Measurements from ENCODE around the gene PDE4D.
"Not testable (repeated sequence)": the region's sequence is repeated elsewhere in the genome, so short reads cannot be mapped to it uniquely, and the experiment has no call there.

The PDE4D gene

DNA sequence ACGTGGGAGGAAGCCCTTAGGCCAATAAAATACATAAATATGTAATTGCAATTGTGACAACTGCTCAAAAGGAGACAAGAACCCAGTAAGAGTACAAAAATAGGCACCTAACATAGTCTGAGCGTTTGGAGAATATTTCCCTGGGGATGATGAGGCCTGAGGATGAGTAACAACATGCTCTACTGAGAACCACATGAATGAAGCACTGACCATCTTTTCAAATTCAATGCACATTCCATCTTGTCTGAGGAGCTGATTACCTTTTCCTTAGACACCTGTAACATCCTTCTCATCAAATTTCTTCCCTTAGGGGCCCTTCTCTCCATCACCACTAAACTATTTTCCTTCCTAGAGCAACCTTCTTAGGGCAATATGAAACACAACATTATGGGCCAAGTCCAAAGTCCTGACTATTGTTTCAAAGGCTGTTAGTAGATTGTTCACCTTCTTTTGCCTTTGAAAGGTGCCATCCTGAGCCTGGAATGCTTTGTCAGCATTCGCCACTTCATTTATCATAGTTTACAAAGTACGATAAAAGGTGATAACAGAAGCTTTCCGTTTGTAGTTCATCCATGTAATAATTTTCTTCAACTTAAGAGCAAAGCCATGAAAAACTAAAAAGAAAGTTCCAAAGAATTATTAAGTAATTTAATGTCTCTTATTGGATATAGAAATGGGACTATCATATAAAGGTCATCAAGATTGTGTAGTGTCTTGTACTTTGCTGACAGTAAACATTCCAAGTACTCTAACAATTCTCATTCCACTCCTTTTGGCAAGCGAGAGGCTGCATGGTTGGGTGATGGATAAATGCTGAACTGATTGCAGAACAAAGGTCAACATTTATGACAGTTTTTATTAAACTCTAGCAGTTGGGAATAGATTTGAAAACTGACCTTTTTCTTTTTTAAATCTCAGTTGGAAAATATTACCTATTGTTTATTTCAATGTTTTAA lies 471.3 kb downstream of the PDE4D start:
- no peak for DNase-seq (ENCODE audit: low spot score)

DNA sequence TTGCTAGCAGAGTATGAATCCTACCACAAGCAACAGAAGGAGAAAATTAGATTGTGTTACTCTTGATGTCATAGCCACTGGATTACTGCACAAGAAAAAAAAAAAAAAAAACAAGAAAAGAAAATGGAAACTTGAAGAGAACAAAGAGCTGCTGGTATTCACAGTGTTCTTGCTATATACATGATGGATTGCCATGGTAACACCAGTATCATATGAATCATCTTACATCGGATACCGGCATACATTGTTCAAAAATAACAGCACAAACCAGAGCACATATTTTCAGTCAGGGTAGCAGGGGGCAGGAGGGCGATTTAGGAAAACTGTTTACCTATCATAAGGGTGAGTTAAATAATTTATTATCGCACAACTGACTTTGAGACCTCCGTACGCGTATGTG lies 472.9 kb downstream of the PDE4D start:
- no peak for DNase-seq (ENCODE audit: low spot score)

DNA sequence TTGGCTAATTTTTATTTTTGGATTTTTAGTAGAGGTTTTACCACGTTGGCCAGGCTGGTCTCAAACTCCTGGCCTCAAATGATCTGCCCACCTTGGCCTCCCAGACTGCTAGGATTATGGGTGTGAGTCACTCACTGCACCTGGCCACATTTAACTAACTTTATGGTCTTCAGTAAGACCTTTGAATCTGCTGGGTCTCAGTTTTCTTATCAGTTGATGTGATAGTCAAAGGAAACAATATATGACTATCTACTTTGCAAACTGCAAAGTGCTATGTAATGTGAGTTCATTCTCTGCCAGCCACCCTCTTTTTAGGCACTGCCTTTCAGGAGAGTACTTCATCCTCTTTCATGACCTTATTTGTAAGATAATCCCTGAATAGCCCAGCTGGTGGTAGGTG lies 474.7 kb downstream of the PDE4D start:
- no peak for DNase-seq (ENCODE audit: low spot score)

DNA sequence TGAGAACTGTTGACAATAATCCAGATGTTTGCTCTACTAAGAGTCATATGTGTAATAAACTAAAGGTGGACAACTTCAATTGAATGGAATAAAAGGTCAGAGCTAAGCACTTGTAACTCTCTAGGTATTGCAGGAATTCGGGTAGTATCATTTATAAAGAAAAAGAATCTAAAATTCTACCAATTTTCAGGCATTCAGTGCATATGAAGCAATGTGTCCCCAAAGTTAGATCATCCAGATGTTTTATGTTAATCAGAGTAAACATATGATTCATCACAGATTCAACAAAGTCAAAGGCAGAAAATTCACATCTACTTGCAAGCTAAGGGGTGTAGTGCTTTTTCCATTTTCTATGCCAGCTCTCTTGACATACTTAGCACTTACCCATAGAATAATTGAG lies 477.1 kb downstream of the PDE4D start:
- DNase-seq (ENCODE audit: low spot score) = no peak

DNA sequence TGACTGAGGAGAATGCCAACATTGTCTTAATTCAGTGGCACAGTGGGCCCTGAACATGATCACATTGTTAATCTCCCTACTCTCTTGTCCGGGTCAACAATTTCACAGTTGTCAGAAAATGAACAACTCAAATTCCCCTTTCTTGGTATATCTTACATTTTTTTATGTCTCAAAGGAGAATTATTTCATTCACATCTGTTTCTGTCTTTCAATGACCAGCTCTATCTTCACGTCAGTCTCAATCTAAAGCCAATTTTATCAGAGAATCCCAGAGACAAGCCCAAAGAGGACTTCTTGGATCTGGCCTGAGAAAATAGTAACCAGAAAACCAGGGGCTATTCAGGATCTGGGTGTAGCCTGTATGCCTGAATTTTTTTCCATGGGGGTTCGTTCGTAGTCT lies 477.5 kb downstream of the PDE4D start:
- no peak for DNase-seq (ENCODE audit: low spot score)

DNA sequence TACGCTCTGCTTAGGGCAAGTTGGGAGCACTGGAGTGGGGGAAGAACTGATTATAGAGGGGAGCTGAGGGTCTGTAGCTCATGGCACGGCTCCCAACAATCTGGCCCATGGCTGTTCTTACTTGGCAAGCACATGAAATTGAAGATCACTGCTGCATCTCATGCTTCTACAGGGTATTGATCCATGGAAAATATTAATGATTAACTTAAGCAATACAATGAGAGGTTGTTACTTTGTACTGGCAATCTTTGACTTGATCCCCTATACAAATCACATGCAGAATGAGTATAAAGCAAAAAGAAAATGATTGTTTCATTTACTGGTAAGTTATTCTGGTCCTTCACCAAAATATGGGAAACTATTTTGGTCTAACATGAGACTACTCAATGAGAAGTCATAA lies 481.1 kb downstream of the PDE4D start:
- DNase-seq (ENCODE audit: low spot score) = no peak

DNA sequence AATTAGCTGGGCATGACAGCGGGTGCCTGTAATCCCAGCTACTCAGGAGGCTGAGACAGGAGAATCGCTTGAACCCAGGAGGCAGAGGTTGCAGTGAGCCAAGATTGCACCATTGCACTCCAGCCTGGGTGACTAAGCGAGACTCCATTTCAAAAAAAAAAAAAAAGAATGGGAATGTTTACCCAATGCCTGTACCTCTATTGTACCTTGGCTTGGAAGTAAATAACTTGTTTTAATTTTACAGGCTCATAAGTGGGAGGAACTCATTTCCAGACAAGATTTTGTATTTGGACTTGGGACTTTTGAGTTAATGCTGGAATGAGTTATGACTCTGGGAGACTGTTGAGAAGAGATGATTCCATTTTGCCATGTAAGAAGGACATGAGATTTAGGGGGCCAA lies 484.5 kb downstream of the PDE4D start:
- not testable (repeated sequence) for DNase-seq (ENCODE audit: low spot score)

DNA sequence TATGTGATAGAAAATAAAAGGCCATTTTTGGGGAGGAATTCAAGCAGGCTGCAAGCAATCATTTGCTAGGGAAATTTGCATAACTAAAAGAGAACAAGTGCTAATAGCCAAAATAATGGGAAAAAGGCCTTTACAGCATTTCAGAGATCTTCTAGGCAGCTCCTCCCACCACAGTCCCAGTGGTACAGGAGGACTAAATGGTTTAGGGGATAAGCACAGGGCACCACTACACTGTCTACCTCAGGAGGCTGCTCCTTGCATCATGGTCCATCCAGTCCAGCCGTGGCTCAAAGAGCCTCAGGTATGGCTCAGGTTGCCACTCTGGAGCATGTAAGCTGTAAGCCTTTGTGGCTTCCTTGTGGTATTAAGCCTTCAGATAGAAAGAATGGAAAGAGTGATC lies 485.6 kb downstream of the PDE4D start:
- DNase-seq (ENCODE audit: low spot score) = no peak

DNA sequence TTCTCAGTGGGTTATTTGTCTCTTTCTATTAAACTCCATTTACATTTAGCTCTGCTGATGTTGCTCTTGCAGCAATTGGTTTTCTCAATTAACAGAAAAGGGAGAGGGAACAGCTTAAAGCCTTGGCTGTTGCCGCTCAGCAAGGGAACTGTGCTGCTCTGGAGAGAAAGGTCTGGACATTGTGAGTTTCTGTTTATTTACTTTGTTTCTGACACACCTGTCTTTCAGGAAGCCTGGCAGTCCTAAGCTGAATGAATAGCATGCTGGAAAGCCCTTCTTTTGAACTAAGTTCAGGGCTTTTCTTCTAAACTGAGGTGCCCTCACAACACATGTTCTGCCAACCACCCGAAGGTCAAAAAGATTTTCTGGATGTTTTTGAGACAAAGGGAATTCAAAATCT lies 491.9 kb downstream of the PDE4D start:
- DNase-seq (ENCODE audit: low spot score) = no peak

DNA sequence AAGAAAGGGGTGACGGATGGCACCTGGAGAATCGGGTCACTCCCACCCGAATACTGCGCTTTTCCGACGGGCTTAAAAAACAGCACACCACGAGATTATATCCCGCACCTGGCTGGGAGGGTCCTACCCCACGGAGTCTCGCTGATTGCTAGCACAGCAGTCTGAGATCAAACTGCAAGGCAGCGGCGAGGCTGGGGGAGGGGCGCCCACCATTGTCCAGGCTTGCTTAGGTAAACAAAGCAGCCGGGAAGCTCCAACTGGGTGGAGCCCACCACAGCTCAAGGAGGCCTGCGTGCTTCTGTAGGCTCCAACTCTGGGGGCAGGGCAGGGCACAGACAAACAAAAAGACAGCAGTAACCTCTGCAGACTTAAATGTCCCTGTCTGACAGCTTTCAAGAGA lies 498.6 kb downstream of the PDE4D start:
- not testable (repeated sequence) for DNase-seq (ENCODE audit: low spot score)

DNA sequence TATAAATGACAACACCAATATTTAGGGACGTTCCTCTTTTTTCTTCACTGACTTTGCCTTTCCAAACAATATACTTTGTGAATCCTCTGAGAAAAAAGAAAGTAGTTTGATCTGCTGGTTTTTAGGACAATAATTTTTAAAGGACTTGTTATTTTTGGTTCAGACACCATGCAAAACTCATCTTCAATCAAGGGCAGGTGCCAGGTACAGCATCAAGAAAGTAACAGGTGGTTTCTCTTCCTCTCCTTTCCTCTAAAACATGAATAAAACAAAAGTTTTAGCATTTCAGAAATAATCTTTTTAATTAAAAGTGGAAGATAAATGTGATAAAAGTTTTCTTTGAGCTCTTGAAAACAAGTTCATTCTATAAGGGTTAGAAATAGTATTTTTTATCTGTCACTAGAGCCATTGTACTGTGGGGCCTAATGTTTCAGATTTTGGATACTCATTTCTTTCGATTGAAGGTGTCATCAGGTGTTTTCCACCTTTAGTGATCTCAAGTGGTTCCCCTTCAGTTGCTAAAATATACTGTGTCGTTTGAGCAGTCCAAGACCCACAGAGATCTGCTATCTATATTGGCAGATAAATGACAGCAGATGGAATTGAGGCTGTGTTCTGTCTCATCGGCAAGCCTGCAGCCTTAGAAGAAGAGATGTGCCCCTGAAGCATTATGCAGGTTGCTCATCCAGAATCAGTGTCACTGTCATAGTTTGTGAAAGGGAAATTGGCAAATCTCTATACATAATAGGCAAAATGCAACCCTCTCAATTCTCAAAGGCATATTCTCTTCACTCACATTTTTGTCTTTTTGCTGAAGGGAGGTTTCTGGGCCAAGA lies 499.7 kb downstream of the PDE4D start:
- no peak for DNase-seq (ENCODE audit: low spot score)

DNA sequence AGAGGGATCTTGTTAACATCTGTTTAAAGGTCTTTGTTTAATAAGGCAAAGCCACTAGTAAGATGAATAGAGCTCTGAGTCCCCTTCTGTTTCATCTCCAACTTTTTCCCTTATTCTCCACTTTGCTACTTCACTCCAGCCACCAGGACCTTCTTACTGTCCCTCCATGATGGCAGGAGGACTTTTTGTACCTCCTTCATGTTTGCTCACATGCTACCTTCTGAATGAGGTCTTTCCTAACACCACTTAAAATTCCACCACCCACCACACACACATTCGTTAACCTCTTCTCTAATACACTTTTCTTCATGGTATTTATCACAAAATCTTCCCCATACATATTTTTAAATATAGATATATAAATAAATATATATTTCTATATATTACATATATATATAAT lies 501.9 kb downstream of the PDE4D start:
- DNase-seq (ENCODE audit: low spot score) = no peak

DNA sequence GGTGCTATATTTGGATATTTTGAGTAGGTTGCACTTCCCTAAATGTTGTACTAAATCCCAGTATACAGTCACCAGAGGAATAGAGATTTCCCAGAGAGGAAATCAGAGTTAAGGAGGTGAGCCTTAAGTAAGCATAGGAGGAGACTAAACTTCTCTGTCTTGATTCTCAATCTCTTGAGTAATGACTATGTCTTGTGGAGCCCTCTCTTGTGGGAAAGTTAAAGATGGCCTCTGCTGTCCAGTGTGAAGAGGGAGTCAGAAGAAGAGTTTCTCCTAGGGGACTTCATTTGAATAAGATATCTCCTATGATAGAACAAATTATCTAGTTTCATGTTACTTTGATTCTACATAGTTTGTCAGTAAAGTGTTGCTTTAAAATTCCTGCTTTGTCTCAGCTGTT lies 502.5 kb downstream of the PDE4D start:
- DNase-seq (ENCODE audit: low spot score) = no peak

DNA sequence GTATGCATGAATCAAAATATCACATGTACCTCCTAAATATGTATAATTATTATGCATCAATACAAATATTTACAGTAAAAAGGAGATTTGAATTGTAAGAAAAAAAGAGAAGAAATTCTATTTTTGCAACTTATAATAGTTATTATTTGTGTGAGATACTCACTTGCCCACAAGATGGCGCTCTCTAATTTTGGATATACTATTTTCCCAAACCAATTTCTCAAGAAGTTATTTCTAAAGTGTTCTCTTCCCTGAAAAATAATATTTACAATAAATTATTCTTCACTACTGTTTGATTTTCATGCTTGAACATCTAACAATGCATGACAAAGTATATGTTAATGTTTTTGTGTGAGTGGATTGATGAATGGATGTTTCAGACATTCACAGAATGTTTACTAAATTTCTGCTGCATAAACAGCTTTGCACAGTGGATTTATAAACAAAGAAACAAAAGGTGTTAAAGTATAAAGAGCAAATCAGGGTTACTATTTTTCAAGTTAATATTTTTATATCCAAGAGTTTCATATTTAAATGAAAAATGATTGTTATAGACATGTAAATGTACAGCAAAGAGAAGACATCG lies 503.4 kb downstream of the PDE4D start:
- peak; percentile 25 for DNase-seq (ENCODE audit: low spot score)

DNA sequence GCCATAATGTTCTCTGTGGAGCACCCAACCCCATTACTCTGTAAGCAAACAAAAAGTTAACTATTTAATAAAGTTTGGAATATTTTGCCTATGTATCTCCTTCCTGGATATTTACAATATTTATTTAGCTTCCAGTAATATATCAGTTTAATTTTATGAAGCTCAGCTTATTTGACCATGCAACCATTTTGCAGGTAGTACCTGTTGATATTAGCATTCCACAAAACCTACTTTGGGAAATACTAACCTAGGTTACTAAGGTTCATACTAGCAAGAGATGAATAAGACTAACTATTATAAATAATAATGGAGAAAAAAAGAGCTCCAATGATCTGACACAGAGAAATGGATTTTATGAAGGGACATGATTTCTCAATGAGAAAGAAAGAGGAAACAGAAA lies 506.4 kb downstream of the PDE4D start:
- no peak for DNase-seq (ENCODE audit: low spot score)

DNA sequence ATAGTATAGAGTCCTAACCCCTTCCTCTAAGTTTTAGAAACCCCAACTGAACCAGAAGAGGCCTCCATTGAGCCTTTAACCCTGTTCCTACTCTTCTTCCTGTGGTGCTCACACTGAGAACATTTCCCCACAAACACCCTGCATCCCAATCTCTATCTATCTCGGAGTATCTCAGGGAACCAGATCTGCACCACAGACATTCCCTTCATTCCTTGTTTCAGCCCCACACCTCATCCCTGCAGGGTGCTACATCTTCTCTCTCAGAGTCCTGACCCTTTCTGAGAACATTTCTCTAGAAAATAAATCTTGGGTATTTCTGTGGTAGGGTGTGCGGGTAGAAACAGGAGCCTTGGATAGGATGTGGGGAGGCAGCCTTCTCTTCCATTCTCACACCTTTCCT lies 507.8 kb downstream of the PDE4D start:
- DNase-seq (ENCODE audit: low spot score) = no peak

DNA sequence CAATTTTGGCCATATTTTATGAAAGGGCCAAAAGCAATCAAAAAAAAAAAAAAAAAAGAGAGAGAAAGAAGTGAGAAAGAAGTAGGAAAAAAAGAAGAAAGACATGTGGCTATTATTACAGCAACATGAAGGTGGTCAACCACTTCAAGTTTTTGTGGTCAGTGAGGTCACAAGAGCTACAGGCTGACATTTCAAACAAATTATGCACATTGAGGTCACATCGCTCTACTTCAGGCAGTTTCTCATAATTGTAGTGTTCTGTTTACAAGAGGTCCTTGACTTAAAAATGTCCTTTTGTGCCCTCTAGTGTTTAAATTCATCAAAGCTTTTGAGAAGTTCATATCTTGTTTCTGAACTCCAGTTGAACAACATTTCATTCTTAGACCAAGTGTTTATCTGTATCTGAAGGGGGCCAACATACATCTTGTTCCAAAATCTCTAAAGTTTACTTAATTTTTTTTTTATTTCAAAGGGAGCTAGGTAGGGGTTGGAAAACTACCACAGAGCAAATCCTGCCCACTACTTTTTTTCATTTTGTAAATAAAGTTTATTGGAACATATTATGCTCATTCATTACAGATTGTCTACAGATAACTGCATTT lies 513.1 kb downstream of the PDE4D start:
- peak; percentile 38 for DNase-seq (ENCODE audit: low spot score)

DNA sequence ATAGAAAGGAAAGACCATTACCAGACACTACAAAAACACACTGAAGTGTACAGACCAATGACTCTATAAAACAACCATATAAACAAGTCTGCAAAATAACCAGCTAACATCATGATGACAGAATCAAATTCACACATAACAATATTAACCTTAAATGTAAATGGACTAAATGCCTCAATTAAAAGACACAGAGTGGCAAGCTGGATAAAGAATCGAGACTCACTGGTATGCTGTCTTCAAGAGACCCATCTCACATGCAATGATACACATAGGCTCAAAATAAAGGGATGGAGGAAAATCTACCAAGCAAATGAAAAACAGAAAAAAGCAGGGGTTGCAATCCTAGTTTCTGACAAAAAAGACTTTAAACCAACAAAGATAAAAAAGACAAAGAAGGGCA lies 519.5 kb downstream of the PDE4D start:
- DNase-seq (ENCODE audit: low spot score) = not testable (repeated sequence)

DNA sequence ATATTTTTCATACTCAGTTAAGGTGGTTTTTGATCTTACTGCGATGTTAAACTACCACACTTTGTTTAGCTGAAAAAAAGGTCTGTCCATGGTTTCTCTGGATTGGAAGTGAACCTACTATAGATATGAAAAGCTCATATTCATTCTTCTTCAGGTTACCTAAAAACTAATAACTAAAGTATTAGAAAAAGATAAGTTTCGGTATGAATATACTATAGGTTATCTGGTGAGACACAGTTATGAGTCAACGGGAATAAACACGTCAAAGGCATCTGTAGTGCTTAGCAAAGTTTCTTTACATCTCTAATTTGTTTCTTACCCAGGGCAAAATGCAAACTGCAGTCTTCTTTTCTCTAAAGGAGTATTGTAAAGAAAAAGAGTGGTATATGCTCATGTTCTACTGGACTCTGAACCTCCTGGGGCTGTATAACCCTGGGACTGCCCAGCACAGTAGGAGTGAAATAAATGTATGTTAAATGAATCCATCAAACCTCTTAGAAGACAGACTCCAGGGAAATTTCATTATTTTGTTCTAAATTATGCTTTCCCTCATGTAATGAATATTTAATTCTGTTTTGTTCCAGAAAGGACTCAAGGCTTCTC lies 521.9 kb downstream of the PDE4D start:
- no peak for DNase-seq (ENCODE audit: low spot score)

DNA sequence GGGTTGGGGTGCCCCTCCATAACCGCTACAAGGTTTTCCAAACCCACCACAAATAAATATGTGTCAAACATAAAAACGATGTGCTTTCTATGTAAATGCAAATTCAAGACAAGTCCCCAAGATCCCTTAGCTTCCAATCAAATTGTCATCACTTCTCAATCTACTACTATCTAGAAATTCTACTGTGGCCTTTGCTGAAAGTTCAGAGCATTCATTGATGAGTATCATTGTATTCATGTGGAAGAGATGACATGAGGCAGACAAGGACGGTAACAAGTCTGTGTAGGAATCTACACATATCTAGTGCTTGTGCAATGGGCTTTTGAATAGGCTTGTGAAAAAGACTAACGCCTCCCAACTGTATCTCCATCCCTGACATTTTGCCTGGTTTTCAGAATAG lies 524.6 kb downstream of the PDE4D start:
- no peak for DNase-seq (ENCODE audit: low spot score)

DNA sequence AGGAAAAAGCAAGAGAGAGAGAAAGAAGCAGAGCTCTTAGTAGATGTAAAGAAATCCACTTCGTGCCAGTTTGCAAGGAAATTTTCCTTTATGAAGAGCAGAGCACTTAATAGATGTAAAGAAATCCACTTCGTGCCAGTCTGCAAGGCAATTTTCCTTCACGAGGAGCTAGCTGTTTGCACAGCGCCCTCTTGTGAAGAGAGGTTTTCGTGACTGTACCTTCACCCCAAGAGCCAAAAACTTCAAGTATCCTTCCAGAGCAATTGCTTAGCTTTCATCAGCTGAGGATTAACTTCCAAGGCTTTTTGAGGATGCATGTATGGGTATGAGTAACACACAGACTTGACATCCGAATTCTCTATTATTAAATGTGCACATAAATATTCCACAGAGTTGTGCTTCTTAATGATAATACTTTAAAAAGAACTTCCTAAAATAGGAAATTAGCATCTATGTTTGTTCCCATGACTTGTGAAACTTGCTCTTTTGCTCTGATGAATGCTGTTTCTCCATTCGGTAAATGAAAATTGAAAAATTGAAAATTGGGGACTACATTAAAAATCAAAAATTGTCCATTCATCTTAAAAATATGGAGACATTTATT lies 525.6 kb downstream of the PDE4D start:
- peak; percentile 24 for DNase-seq (ENCODE audit: low spot score)

DNA sequence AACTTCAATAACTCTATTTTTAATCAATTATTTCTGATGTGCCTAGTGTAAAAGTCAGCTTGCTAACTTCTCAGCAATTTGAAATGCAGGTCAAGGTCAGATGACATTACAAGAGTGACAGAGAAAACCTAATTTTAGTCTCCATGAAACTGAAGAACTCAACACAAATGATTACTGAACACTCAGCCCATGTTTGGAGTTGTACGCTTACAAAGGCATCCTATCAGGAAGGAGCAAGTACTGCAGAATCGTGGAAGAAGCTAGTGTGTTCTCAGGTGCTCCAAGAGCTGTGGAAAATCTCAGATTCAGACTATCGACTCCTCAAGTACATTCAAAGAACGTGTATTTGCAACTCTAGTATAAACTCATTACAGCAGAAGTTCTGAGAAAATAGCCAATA lies 526.7 kb downstream of the PDE4D start:
- DNase-seq (ENCODE audit: low spot score) = no peak
